H9 (cell line): ENCODE results near the gene KIF26A. TPM values are rescaled to one million over a fixed set of nuclear protein-coding genes. Genes with fewer than 3 reads are reported as not detected.

Experiments used
- DNase-seq: peaks from one replicate; pipeline ENCODE4 v3.0.0-alpha.2; 2017
- H2AFZ ChIP-seq: one replicate; pipeline ENCODE4 v1.6.1; 2013; ENCODE audit warnings: mild to moderate bottlenecking, low read length, control low read depth, moderate library complexity
- H2AK5ac ChIP-seq: 2 replicates; pipeline ENCODE4 v1.6.1; 2013; ENCODE audit warnings: low read length, control low read depth, mixed read lengths; ENCODE audit not compliant: insufficient read length
- H2BK120ac ChIP-seq: one replicate; pipeline ENCODE4 v1.6.1; 2013; ENCODE audit warnings: low read depth, mild to moderate bottlenecking, low read length, control low read depth, inconsistent platforms; ENCODE audit not compliant: poor library complexity, severe bottlenecking
- H2BK12ac ChIP-seq: 2 replicates; pipeline ENCODE4 v1.6.1; 2013; ENCODE audit warnings: low read length, control low read depth, mixed read lengths, low read depth; ENCODE audit not compliant: insufficient read length
- H2BK15ac ChIP-seq: 2 replicates; pipeline ENCODE4 v1.6.1; 2013; ENCODE audit warnings: low read depth, low read length, control low read depth
- H2BK20ac ChIP-seq: one replicate; pipeline ENCODE4 v1.6.1; 2013; ENCODE audit warnings: low read depth, mild to moderate bottlenecking, low read length, control low read depth, inconsistent platforms; ENCODE audit not compliant: poor library complexity, severe bottlenecking
- H2BK5ac ChIP-seq: 2 replicates; pipeline ENCODE4 v1.6.1; 2013; ENCODE audit warnings: low read length, control low read depth, mixed read lengths; ENCODE audit not compliant: insufficient read length
- H3K14ac ChIP-seq: 2 replicates; pipeline ENCODE4 v1.6.1; 2013; ENCODE audit warnings: low read length, control low read depth; ENCODE audit not compliant: insufficient read depth
- H3K18ac ChIP-seq: 2 replicates; pipeline ENCODE4 v1.6.1; 2013; ENCODE audit warnings: low read depth, mild to moderate bottlenecking, mixed read lengths, low read length, control low read depth; ENCODE audit not compliant: insufficient read length
- H3K23ac ChIP-seq: 2 replicates; pipeline ENCODE4 v1.6.1; 2013; ENCODE audit warnings: low read length, control low read depth, mixed read lengths, low read depth; ENCODE audit not compliant: insufficient read length
- H3K23me2 ChIP-seq: 2 replicates; pipeline ENCODE4 v1.6.1; 2013; ENCODE audit warnings: low read depth, mild to moderate bottlenecking, mixed read lengths, low read length, control low read depth; ENCODE audit not compliant: insufficient read length, poor library complexity, severe bottlenecking
- H3K27ac ChIP-seq: 2 replicates; pipeline ENCODE4 v1.5.1; 2013; ENCODE audit warnings: low read length, control low read depth, mixed read lengths, low read depth; ENCODE audit not compliant: insufficient read length
- H3K27me3 ChIP-seq: 2 replicates; pipeline ENCODE4 v1.6.1; 2013; ENCODE audit warnings: low read length, control low read depth, inconsistent platforms; ENCODE audit not compliant: insufficient read depth
- H3K4ac ChIP-seq: 2 replicates; pipeline ENCODE4 v1.6.1; 2013; ENCODE audit warnings: low read depth, mild to moderate bottlenecking, control low read depth, inconsistent platforms, low read length, moderate library complexity
- H3K4me1 ChIP-seq: 2 replicates; pipeline ENCODE4 v1.6.1; 2013; ENCODE audit warnings: low read length, control low read depth, inconsistent platforms; ENCODE audit not compliant: insufficient read depth
- H3K4me2 ChIP-seq: 2 replicates; pipeline ENCODE4 v1.6.1; 2013; ENCODE audit warnings: low read length, control low read depth, mixed read lengths; ENCODE audit not compliant: insufficient read length, insufficient read depth
- H3K56ac ChIP-seq: 2 replicates; pipeline ENCODE4 v1.6.1; 2013; ENCODE audit warnings: low read depth, mild to moderate bottlenecking, mixed read lengths, low read length, control low read depth; ENCODE audit not compliant: insufficient read length
- H3K79me1 ChIP-seq: 2 replicates; pipeline ENCODE4 v1.6.1; 2013; ENCODE audit warnings: low read depth, mild to moderate bottlenecking, moderate library complexity, low read length, control low read depth, inconsistent platforms; ENCODE audit not compliant: insufficient read depth, poor library complexity, severe bottlenecking
- H3K79me2 ChIP-seq: 2 replicates; pipeline ENCODE4 v1.6.1; 2013; ENCODE audit warnings: low read length, control low read depth, inconsistent platforms; ENCODE audit not compliant: insufficient read depth
- H3K9ac ChIP-seq: 2 replicates; pipeline ENCODE4 v1.6.1; 2013; ENCODE audit warnings: low read length, control low read depth, mixed read lengths; ENCODE audit not compliant: insufficient read length; ENCODE audit errors: extremely low read depth
- H3K9me3 ChIP-seq: one replicate; pipeline ENCODE4 v1.6.1; 2013; ENCODE audit warnings: low read depth, low read length, inconsistent platforms; ENCODE audit not compliant: control insufficient read depth
- H3T11ph ChIP-seq: one replicate; pipeline ENCODE4 v1.6.1; 2013; ENCODE audit warnings: mild to moderate bottlenecking, low read length, control low read depth, inconsistent platforms
- H4K20me1 ChIP-seq: one replicate; pipeline ENCODE4 v1.6.1; 2013; ENCODE audit not compliant: control insufficient read depth, insufficient read length, insufficient read depth
- H4K5ac ChIP-seq: 2 replicates; pipeline ENCODE4 v1.6.1; 2013; ENCODE audit warnings: low read depth, mild to moderate bottlenecking, mixed read lengths, low read length, control low read depth; ENCODE audit not compliant: insufficient read length
- H4K8ac ChIP-seq: replicated peaks from 2 replicates; pipeline ENCODE4 v1.6.1; 2013; ENCODE audit warnings: low read length, control low read depth, mixed read lengths, low read depth; ENCODE audit not compliant: insufficient read length
- H4K91ac ChIP-seq: 2 replicates; pipeline ENCODE4 v1.6.1; 2013; ENCODE audit warnings: low read depth, mild to moderate bottlenecking, moderate library complexity, mixed read lengths, low read length, control low read depth; ENCODE audit not compliant: insufficient read length
- H3K27ac Mint-ChIP-seq, 3 experiments: 2 replicates in 2 of 3; 3 replicates in 1 of 3; pipeline ENCODE4 v1.8.0; 2020 to 2021; ENCODE audit warnings: mixed read lengths in 3 of 3, mild to moderate bottlenecking in 1 of 3, moderate library complexity in 1 of 3
- H3K27me3 Mint-ChIP-seq: 2 replicates; pipeline ENCODE4 v1.8.0; 2021; ENCODE audit warnings: low read depth, mild to moderate bottlenecking, moderate library complexity, mixed read lengths
- H3K36me3 Mint-ChIP-seq, 3 experiments: 2 replicates in 2 of 3; 3 replicates in 1 of 3; pipeline ENCODE4 v1.8.0; 2020 to 2021; ENCODE audit warnings: low read depth in 3 of 3, mixed read lengths in 3 of 3; ENCODE audit not compliant: insufficient read depth in 1 of 3
- H3K4me1 Mint-ChIP-seq, 2 experiments: 2 replicates each; pipeline ENCODE4 v1.8.0; 2020; ENCODE audit warnings: mixed read lengths in 2 of 2
- H3K4me3 Mint-ChIP-seq, 2 experiments: 2 replicates in 1 of 2; 3 replicates in 1 of 2; pipeline ENCODE4 v1.8.0; 2020 to 2021; ENCODE audit warnings: mild to moderate bottlenecking in 2 of 2, mixed read lengths in 2 of 2, moderate library complexity in 1 of 2
- H3K9me3 Mint-ChIP-seq, 2 experiments: 2 replicates in 1 of 2; 3 replicates in 1 of 2; pipeline ENCODE4 v1.8.0; 2020; ENCODE audit warnings: mild to moderate bottlenecking in 2 of 2, mixed read lengths in 2 of 2, moderate library complexity in 1 of 2
- CTCF ChIP-seq: fragments of 200-600 bp; sonication (generic); conservative IDR thresholded peaks from 3 replicates; pipeline ENCODE4 v1.8.0; 2021; ENCODE audit warnings: antibody characterized with exemption, mild to moderate bottlenecking
- WGBS: extraction: QIAGEN DNeasy Blood & Tissue Kit; methylation state at CpG from one replicate; pipeline ENCODE4 v1.1.7; 2013; ENCODE audit warnings: missing lambda C conversion rate, low lambda C conversion rate, mixed read lengths; ENCODE audit not compliant: insufficient read length; ENCODE audit errors: extremely low coverage; 5-methylcytosine and 5-hydroxymethylcytosine counted together
- total RNA-seq: library from RNA; stranded (reverse); gene quantifications from 2 replicates; pipeline ENCODE4 v1.2.1, GENCODE V29; 2021

The KIF26A gene
- total RNA-seq, 1 experiment from 2014 or later = 44.2 TPM

GRCh38 chr14:104144911-104145825, 6.8 kb downstream of the KIF26A start:
- Histone ChIP-seq H3K9ac (no peak overlapping the region), H2BK5ac (no peak overlapping the region), H3K4me2 (no peak overlapping the region), H4K20me1 (no peaks in the 10 kb centered on the region), H2AFZ (no peak overlapping the region), H3K23ac (no peak overlapping the region), H3K14ac (peak overlapping the region; percentile 28; the same call in 1 of the 2 replicates), H2BK15ac (no peak overlapping the region), H3K4ac (no peak overlapping the region), H4K5ac (no peak overlapping the region), H3K27ac (no peak overlapping the region), H3K9me3 (no peaks in the 10 kb centered on the region), H2BK120ac (no peak overlapping the region), H4K8ac (no peak overlapping the region), H3K56ac (no peak overlapping the region), H3K18ac (no peak overlapping the region), H3K79me1 (no peaks in the 10 kb centered on the region), H3K79me2 (peaks cover 17% of the 10 kb centered on the region; the same call in 1 of the 2 replicates), H2AK5ac (no peak overlapping the region), H3K23me2 (peaks cover 4% of the 10 kb centered on the region), H2BK12ac (no peak overlapping the region), H3T11ph (no peak overlapping the region), H2BK20ac (no peak overlapping the region), H3K27me3 (no peaks in the 10 kb centered on the region), H4K91ac (no peak overlapping the region), H3K4me1 (peaks cover 2% of the 10 kb centered on the region; the same call in 1 of the 2 replicates)
- WGBS = no CpG with 5 or more reads among the region's 37 CpGs
- H3K27ac Mint-ChIP-seq = peak overlapping the region in 2 of 3 experiments; percentile 27 to 34; a peak in 3 of 7 replicates
- DNase-seq = peak; percentile 23
- peaks cover 38 to 43% of the 10 kb centered on the region in 2 experiments for H3K4me1 Mint-ChIP-seq
- peaks cover 2 to 18% (median 10%) of the 10 kb centered on the region in 3 experiments; a peak in 6 of 7 replicates for H3K36me3 Mint-ChIP-seq
- H3K27me3 Mint-ChIP-seq = no peaks in the 10 kb centered on the region; the same call in 1 of the 2 replicates
- H3K4me3 Mint-ChIP-seq = no peak overlapping the region
- TF ChIP-seq CTCF = no peak
- H3K9me3 Mint-ChIP-seq = no peaks in the 10 kb centered on the region
